GM10248 (cell line): Measurements from ENCODE around the gene SH3PXD2B.

Experiments used
- CTCF ChIA-PET: fragments of 300-600 bp; sonication (Branson Sonifier 250); formaldehyde crosslinking; extraction: SDS; loops from one replicate; lab custom pipeline; 2021; ENCODE audit warnings: antibody characterized with exemption; lab: Yijun Ruan, JAX
- POLR2A ChIA-PET: fragments of 350-650 bp; sonication (Branson Sonifier 250); formaldehyde crosslinking; extraction: SDS; loops from one replicate; lab custom pipeline; 2020; ENCODE audit warnings: antibody characterized with exemption; lab: Yijun Ruan, JAX
- DNase-seq: peaks from one replicate; pipeline ENCODE4 v3.0.0; 2012; ENCODE audit errors: extremely low spot score
- TF ChIP-seq, protein P1 (sequence below): IDR thresholded peaks from 2 replicates; pipeline ENCODE4 v1.5.1; 2012; ENCODE audit warnings: mild to moderate bottlenecking, low read depth; ENCODE audit errors: extremely low read depth, missing control alignments, control extremely low read depth

The SH3PXD2B gene

GRCh38 chr5:172450453-172450852, 3.9 kb downstream of the SH3PXD2B start:
- DNase-seq = no peak
- ChIA-PET CTCF (interaction anchor here (0.9 to 3.9 kb wide), 12 partner anchors 9 to 248 kb away, joined by 3 to 25 read pairs (median 4); no protein-coding TSS in a partner anchor), POLR2A (no interaction called here)
- TF ChIP-seq, protein P1, sequence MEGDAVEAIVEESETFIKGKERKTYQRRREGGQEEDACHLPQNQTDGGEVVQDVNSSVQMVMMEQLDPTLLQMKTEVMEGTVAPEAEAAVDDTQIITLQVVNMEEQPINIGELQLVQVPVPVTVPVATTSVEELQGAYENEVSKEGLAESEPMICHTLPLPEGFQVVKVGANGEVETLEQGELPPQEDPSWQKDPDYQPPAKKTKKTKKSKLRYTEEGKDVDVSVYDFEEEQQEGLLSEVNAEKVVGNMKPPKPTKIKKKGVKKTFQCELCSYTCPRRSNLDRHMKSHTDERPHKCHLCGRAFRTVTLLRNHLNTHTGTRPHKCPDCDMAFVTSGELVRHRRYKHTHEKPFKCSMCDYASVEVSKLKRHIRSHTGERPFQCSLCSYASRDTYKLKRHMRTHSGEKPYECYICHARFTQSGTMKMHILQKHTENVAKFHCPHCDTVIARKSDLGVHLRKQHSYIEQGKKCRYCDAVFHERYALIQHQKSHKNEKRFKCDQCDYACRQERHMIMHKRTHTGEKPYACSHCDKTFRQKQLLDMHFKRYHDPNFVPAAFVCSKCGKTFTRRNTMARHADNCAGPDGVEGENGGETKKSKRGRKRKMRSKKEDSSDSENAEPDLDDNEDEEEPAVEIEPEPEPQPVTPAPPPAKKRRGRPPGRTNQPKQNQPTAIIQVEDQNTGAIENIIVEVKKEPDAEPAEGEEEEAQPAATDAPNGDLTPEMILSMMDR = no peak

- CTCF ChIA-PET = interaction anchor here (1.3 kb wide), 1 partner anchor 11 kb away, joined by 4 read pairs; no protein-coding TSS in a partner anchor
- TF ChIP-seq, protein P1 = no peak
- DNase-seq = no peak
- POLR2A ChIA-PET = no interaction called here
These were observed 5.3 kb downstream of the SH3PXD2B start for GRCh38 chr5:172448999-172449398.

GRCh38 chr5:172447646-172448365, 6.5 kb downstream of the SH3PXD2B start:
- CTCF ChIA-PET = no interaction called here

DNA sequence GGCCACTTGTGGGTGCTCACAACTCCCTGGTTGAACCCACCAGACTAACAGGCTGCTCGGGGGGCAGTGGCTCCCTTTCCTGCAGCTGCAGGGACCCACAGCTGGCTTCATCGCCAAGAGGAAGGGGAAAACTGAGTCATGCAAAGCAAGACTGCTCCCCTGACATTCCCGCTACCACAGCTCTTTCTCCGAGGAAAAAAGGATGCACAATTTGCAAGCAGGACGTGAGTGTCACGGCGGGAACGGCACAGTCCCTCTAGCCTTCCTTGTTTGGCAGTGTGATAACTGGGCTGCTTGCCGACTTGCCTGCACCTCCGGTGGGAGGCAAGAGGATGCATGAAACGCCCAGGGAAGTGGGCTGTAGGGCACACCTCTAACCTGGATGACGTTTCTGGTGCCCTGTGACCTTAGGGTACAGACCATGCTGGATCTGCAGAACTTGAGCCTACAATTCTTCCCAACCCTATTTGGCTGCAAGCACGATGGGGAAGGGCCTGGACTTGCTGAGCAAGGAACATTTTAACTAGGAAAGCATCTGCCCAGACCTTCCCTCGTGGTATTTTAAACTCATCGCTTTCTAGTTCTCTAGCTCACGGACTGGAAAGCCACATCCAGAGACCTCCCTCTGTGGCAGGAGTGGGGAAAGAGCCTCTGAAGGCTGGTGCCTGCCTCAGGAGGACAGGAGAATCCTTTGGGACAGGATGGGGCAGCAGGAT, 7.8 kb downstream of the SH3PXD2B start:
- TF ChIP-seq, protein P1 = no peak
- POLR2A ChIA-PET = no interaction called here

More at GRCh38 chr5:172447646-172448365, 6.5 kb downstream of the SH3PXD2B start:
- POLR2A ChIA-PET = no interaction called here
- DNase-seq = no peak
- TF ChIP-seq, protein P1 = no peak

GRCh38 chr5:172445866-172446265, 8.5 kb downstream of the SH3PXD2B start:
- TF ChIP-seq, protein P1 = no peak
- ChIA-PET POLR2A (no interaction called here), CTCF (no interaction called here)
- DNase-seq = no peak

More for the DNA sequence above, 7.8 kb downstream of the SH3PXD2B start:
- CTCF ChIA-PET = no interaction called here
- no peak for DNase-seq

DNA sequence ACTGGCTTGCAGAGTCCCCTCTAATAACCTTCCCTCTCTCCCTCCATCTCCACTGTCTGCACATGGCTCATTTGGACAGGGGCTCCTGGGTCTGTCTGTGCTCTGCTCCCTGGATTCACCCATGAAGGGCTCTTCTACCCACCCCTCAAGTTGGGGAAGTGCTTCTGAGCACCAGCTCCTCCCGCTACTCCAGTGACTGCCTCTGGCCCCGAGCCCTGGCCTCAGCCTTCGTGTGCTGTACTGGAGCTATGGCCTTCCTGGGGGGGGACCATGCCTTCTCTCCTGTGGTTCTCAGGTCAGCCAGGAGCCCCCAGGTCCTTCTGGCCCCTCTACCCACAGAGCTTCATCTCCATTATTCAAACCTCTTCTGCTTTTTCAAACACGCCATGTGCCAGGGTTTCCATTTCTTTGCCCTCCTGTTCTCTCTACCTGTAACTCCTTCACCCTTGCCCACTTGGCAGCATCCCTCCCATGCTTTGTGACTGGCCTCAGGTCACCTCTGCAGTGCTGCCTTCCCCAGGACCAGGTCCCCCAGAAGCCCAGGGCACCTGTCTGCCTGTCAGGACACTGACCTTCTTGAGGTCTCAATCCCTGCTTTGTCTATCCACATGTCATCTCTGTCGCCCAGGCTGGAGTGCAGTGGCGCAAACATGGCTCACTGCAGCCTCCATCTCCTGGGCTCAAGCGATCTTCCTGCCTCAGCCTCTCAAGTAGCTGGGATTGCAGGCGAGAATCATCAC, 9.5 kb downstream of the SH3PXD2B start:
- TF ChIP-seq, protein P1 = no peak
- CTCF ChIA-PET = interaction anchor here (1.0 to 1.1 kb wide), 2 partner anchors 10 to 193 kb away, joined by 3 to 4 read pairs; no protein-coding TSS in a partner anchor
- POLR2A ChIA-PET = no interaction called here
- no peak for DNase-seq
